Left ventricle myocardium superior (tissue), 1 donor: ENCODE data around the gene CYP11A1. TPM values are rescaled to one million over a fixed set of nuclear protein-coding genes. Genes with fewer than 3 reads are reported as not detected.

Experiments used
- ATAC-seq: fragments of 200-7000 bp; cut with Tn5 transposase; one replicate; pipeline ENCODE4 v1.9.1; 2020; ENCODE audit warnings: mild to moderate bottlenecking, moderate library complexity
- DNase-seq: peaks from one replicate; pipeline ENCODE4 v3.0.0-alpha.2; 2020
- intact Hi-C: fragments of 100-400 bp; cut with micrococcal nuclease; formaldehyde crosslinking; loops from one replicate; pipeline ENCODE4 v1.11.0; 2022
- total RNA-seq: library from RNA; stranded (reverse); fragmentation: NEBNext Ultra II Directional; extraction: Animal tissue kit (Norgen Biotek cat#: 25700); gene quantifications from one replicate; pipeline ENCODE4 v1.2.1, GENCODE V29; 2021
- donor health status: DM: no; HTN: yes; CAD: no; lungs with severe emphysema.

CYP11A1 gene
- total RNA-seq, 1 donor from 2014 or later = 0.55 TPM

DNA sequence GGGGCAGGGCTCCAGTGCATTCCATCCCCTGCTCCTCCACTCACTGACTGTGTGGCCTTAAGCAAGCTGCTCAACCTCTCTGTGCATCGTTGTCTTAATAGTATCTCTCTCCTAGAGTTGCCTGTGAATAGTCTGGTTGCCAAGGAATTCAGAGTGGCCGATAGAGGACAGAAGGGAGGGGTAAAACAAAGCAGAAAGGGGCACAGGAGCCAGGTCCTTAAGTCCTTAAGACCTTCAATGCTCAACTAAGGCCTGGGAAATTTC lies 13.7 kb upstream of the CYP11A1 start:
- ATAC-seq (no peak), DNase-seq (no peak)
- intact Hi-C loops = loop anchor here (5.0 kb wide), 1 partner anchor 56 kb away; no protein-coding TSS in a partner anchor

DNA sequence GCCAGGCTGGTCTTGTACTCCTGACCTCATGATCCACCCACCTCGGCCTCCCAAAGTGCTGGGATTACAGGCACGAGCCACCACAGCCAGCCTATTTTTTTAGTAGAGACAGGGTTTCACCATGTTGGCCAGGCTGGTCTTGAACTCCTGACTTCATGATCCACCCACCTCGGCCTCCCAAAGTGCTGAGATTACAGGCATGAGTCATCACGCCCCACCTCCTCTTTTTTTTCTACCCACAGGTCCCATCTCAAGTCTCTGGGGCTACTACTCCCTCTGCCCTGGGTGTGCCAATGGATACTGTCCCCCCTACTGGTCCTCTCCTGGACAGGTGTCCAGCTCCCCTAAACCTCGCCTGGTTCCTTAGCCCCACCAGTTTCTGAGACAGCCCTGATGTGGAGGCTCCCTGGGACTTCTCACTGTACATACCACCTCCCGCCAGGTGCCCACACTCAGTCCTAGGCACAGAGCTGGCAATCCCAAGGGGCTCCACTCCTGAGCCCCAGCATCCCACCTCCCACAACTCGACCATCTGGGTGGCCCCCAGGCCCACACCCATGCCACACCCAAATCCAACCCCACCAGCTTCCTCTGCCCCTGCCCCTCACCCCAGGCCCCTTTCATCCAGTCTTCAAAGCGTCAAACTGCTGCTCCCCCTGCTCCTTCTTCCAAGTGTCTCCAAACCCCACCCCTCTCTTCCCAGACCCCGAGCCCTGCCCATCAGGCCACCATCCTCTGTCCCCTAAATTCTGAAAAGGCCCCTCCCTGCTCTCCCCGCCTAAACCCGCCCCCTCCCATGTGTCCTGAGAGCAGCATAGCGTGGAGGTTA lies 13.1 kb upstream of the CYP11A1 start:
- ATAC-seq (no peak), DNase-seq (no peak)
- intact Hi-C loops = loop anchor here (5.0 kb wide), 1 partner anchor 57 kb away; no protein-coding TSS in a partner anchor

DNA sequence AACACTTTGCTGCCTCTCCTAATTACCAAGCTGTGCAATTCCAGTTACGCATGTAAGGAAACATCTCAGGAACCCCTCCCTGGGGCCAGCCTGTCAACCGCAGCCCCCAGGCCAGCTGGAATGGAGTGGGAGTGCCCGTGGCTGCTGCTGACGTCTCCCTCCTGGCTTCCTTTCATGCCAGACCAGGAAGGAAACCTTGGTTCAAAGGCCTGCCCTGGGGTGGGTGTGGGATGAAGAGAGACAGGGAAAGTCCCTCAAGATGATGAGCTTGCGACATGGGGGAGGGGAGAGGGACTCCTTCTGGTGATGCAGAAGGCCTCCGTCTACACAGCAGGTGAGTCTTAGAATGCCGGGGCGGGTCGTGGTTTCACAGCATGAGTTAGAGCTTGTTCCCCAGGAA lies 11.4 kb upstream of the CYP11A1 start:
- ATAC-seq (no peak), DNase-seq (no peak)
- intact Hi-C loops = loop anchor here (10.0 kb wide), 1 partner anchor 256 kb away; no protein-coding TSS in a partner anchor

DNA sequence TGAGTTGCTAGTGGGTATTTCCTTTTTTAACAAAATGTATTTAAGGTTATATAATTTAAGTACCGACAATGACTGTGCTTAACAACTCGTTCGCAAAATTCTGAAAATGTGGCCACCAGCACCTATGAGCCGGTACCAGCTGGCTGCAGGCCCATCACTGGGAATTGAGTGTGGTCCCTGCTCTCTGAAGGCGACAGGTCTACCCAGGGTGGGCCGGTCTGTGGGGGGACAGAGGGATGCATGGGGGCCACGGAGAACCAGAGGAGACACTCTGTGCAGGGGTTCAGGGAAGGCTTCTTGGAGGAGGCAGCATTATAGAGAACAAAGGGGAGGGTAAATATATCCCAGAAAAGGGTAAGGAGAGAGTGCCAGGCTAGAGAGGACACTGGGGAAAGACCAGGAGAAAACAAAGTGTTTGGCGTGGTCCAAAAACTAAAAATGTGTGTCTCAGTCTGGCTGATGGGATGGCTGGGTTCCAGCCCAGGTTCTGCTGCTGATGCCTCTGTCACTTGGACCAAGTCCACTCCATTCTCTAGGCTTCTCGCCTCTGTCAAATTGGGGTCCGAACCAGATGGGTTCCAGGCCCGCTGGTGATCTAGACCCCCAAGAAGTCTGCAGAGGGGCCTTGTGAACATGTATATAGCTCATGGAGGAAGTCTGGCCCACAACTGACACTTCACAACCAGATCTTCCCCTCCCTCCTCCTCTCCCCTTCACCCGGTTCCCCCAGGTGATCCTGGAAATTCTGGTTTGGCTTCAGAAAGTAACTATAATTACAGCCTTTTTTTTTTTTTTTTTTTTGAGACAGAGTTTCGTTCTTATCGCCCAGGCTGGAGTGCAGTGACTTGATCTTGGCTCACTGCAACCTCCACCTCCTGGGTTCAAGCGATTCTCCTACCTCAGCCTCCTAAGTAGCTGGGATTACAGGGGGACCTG lies 10.7 kb upstream of the CYP11A1 start:
- DNase-seq = no peak
- ATAC-seq = no peak
- intact Hi-C loops = loop anchor here (10.0 kb wide), 1 partner anchor 257 kb away; no protein-coding TSS in a partner anchor

DNA sequence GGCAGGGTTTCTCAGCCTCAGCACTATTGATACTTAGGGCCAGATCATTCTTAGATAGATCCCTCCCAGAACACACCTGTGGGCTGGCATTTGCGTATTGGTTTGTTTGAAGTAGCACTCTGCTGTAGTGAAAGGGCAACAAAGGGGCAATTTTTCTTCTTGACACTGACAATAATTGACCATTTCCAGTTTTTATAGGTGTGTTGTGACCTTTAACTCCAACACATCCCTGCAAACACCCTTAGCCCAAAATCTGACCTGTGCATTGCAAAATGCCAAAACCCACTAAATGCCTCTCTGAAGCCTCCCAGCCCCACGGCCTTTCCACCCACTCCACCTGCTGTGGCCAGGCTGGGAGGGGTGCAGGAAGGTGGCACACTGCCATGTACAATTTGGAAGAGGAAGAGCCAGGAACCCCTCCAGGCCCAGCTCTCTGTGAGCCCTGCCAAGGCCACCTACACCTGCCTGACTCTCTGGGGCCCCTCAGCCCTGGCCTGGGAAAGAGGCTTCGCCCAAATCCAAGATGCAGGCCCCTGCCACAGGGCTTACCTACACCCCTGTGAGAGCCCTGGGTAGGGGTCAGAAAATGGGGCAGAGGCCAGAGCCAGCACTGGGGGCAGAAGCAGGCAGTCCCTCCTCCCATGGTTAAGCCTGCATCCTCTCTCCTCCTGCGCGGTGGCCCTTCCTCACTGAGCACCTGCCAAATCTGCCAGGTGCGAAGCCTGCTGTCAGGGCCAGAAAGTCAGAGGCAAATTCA lies 9.6 kb upstream of the CYP11A1 start:
- ATAC-seq (no peak), DNase-seq (no peak)
- intact Hi-C loops = loop anchor here (10.0 kb wide), 1 partner anchor 258 kb away; no protein-coding TSS in a partner anchor

DNA sequence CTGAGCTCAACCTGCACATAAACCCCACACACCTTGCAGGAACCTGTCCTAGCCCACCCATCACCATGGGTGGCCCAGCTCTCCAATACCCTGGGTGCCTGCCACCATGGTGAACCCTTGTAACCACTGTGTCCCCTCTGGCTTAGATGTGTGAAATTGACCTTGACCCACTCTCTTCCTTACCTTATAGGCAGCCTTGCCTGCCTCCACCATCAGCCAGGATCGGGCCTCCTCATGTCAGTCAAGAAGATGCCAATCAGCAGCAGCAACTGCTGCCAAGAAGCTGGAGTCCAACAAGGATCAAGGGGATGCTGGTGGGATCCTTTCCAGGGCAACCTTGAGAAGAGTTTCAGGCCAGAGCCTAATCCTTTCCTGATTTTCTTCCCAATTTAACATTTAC lies 8.8 kb upstream of the CYP11A1 start:
- ATAC-seq = no peak
- DNase-seq = no peak
- intact Hi-C loops = loop anchor here (10.0 kb wide), 1 partner anchor 259 kb away; no protein-coding TSS in a partner anchor

DNA sequence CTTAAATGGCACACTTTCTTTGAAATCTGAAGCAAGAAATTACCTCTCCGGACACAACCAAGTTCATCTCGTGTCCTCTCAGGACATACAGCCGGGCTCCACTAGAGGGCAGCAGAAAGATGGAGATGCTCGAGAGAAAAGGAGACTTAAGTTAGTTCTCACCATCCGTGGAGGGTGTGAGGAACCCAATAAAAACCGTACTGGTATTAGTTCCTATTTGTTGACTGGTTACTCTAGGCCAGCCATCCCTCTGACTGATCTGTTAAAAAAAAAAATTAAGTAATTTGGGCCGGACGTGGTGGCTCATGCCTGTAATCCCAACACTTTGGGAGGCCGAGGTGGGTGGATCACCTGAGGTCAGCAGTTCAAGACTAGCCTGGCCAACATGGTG lies 7.9 kb upstream of the CYP11A1 start:
- ATAC-seq (peak; percentile 64), DNase-seq (peak; percentile 81)
- intact Hi-C loops = loop anchor here (10.0 kb wide), 1 partner anchor 260 kb away; no protein-coding TSS in a partner anchor

DNA sequence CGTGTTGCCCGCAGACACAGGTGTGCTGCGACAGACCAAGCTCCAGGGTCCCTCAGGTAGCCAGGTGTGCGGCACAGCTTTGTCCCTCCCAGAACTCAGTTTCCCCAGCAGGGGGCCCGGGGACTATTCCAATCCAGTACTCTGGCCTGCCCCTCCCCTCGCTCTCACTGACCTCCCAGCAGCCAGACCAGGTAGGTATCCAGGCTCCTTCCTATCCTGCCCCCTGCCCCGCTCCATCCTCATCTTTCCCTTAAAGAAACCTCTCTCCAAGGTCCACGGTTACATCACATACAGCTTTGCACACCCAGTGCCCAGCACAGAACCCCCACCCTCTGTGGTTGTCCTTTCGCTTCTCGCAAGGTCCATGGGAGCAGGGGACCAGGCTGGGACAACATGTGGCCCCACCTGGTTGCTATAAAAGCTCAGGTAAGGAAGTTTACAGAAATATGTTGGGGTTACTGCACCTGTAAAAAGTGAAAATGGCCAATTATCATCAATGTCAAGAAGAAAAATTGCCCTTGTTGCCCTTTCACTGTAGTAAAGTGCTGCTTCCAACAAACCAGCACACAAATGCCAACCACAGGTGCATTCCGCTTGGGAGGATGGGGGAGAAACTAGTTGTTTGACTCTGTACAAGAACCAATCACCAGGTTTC lies 7.3 kb upstream of the CYP11A1 start:
- no peak for DNase-seq
- ATAC-seq = no peak
- intact Hi-C loops = loop anchor here (10.0 kb wide), 1 partner anchor 260 kb away; no protein-coding TSS in a partner anchor

DNA sequence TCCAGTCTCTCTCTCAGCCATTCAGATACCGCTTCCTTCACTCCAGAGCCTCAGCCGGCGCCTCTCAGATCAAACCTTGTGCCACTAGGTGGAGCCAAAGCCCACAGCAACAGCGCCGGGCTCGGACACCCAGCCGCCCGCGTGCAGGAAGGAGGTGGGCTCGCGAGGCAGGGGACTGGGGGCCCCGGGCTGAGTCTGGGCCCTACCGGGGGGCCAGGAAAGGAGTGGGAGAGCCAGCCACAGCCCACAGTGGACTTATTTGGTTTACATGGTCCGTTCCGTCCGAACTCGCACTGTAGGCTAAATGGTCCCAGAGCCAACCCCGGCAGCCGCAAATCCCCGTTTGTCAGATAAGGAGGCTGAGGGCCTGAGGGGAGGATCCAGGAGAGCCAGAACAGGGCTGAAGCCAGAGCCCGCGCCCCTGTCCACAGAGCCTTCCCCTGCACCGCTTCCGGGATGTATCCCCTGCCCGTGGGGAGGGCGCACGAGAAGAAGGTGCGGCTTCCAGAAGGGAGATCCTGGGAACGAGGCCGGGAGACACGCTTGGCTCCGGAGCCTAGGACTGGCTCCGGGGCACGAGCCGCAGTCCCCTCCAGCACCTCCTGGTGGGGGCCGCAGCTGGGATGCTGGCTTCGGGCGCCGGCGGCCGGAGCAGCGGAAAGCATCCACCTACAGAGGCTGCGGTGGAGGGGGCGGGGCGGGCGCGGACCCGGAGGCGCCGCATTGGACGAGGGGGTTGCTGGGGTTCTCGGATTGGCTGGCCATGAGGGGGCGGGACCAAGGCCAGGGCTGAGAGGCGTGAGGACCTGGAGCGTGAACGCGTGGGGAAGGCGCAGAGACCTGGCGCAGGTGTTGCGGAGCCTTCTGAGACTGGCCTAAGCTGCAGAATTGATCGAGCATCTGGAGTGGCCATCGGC lies 6.5 kb upstream of the CYP11A1 start:
- intact Hi-C loops = loop anchor here (10.0 kb wide), 1 partner anchor 261 kb away; no protein-coding TSS in a partner anchor
- ATAC-seq (peak; percentile 99), DNase-seq (peak; percentile 95)

DNA sequence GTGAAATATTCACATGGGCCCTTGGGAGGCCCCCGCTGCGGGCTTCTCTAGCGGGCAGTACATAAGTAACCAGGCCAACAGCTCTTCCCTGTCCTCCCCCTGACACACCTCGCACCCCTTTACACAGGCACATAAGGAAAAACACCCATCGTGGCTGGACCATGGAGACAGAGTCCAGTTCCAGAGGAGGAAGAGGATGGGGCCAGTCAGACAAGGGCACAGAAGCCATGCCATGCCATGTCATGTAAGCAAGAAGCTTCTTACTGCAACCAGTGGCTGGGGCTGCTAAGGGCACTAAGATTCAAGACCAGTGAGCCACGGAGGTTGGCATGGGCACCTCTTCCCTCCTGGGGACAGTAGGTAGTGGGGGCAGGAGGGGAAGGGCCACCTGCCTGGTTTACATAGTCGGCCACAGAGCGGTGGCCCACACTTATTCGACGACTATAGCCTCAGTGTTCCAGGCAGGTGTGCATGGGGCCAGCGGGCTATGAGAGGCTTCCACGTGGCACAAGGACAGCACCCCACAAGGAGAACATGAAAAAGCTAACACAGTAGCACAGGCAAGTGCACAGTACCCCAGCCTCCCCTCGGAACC lies 5.7 kb upstream of the CYP11A1 start:
- ATAC-seq = no peak
- no peak for DNase-seq
- intact Hi-C loops = loop anchor here (10.0 kb wide), 1 partner anchor 262 kb away; no protein-coding TSS in a partner anchor

DNA sequence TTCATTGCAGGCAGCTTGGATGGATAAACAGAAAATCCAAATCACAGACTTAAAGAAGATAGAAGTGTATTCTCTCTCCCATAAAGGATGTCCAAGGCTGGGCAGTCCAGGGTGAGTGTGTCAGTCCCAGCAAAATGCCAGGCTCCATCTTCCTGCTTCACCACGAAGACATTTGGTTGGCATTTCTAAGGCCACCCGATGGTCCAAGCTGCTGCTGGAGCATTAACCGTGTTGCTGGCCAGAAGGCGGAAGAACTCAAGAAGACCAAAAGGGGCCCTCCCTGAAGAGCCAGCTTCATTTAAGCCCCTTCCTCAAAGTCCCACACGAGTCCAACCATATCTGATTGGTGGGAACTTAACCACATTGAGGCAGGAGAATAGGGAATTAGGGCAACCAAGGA lies 3.0 kb upstream of the CYP11A1 start:
- intact Hi-C loops = loop anchor here (10.0 kb wide), 1 partner anchor 264 kb away; no protein-coding TSS in a partner anchor
- DNase-seq (no peak), ATAC-seq (no peak)

DNA sequence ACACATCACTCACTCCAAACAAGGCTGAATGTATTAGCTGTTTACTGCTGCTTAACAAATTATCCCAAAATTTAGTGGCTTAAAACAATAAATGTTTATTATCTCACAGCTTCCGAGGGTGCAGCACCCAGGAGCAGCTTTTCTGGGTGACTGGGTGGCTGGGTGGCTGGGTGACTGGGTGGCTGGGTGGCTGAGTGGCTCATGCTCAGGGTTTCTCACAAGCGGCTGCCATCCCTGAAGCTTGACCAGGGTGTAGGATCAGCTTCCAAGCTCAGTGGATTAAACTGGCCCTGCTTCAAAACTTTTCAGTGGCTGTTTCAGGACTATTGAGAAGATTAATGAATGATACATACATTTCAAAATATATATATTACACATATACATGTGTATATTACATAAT lies 2.3 kb upstream of the CYP11A1 start:
- intact Hi-C loops = loop anchor here (10.0 kb wide), 1 partner anchor 265 kb away; no protein-coding TSS in a partner anchor
- no peak for ATAC-seq
- DNase-seq = no peak

DNA sequence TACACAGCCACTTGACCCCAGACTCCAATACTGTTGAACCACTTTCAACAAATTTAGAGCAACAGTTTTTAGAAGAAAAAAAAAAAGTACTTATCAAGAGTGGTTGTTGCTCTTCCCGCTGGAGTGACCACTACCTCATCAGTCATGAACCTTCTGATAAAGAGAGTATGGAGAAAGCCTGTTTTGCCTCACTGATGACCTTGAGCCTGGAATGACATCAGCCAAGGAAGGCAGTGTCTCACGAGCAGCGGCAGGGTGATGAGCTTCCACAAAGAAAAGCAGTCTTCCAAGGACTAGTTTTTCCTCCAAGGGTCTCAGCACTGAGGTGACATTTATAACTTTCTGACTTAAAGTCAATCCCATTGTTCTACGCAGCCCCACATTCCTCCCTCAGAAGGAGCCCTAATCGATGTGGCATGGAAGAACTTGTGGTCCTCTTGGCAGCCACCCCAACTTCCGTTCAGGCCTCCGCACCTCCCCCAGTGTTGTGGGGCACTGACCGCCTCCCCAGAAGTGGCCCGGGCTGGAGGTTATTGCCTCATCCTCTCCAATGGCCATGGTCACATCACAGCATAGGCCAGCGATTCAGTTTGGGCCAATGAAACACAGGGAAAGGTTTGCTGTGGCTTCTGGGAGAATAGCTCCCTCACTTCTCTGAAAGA lies 1.8 kb upstream of the CYP11A1 start:
- ATAC-seq = no peak
- intact Hi-C loops = no loop called here
- DNase-seq = no peak

DNA sequence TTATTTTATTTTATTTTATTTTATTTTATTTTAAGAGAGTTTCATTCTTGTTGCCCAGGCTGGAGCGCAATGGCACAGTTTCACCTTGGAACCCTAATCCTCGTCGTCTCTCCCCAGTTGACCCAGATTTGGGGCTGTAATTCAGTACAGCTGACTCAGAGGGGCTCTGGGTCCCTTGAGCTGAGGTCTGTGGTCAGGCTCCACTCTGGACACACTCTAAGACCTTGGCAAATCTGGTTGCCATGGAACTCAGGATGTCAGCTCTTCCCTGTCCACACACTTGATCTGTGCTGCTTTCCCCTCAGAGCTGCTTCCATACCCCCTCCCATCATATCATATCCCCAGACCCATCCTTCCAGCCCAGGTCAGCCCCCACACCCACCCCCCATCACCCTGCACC lies 675 bp upstream of the CYP11A1 start:
- ATAC-seq = no peak
- intact Hi-C loops = no loop called here
- DNase-seq = no peak

DNA sequence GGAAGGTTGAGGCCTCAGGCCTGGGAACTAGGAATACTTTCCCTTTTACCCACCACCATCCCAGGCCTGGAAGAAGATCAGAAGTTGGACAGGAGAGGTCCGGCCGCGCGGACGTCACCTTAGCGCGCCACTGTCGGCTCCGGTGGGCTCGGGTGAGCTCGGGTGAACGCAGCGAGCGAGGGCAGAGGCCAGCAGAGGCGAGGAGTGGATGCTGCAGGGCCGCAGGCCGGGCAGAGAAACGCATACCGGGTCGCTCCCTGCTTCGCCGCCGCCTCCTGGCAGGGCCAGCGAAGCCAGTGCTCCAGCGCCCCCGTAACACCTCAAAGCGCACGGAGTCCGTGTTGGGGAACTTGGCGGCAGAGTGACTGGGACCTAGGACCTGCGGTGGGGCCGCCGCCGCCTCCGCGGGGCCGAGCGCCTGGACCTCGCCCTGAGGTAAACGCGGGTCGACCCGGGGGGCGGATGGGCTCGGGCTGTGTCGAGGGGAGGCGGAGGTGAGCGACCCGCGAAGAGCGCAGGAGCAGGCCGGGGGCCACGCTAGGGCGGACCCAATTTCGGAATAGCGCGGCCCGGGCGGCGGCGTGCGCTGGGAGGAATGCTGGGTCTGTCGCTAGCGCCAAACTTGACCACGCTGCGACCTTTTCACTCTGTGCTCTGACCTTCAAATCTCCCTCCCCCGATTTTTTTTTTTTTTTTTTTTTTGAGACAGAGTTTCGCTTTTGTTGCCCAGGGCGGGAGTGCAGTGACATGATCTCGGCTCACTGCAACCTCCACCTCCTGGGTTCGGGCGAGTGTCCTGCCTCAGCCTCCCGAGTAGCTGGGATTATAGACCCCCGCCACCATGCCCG lies 1.6 kb downstream of the CYP11A1 start:
- peak; percentile 68 for DNase-seq
- intact Hi-C loops = no loop called here

More for the DNA sequence above, 1.6 kb downstream of the CYP11A1 start:
- ATAC-seq = peak; percentile 90
